CD4-positive, alpha-beta T cell (primary cell): ENCODE measurements around the gene VTCN1. TPM values are rescaled to one million over a fixed set of nuclear protein-coding genes. Genes with fewer than 3 reads are reported as not detected.

Experiments
- ATAC-seq: fragments of 200-7000 bp; cut with Tn5 transposase; one replicate; pipeline ENCODE4 v1.10.0; 2022; ENCODE audit warnings: mild to moderate bottlenecking; ENCODE audit not compliant: poor library complexity
- CTCF ChIA-PET: fragments of 350-600 bp; sonication (Branson Sonifier 250); formaldehyde crosslinking; loops from one replicate; lab custom pipeline; 2021; ENCODE audit warnings: antibody characterized with exemption, inconsistent platforms; lab: Charles Lee
- POLR2A ChIA-PET: fragments of 350-600 bp; sonication (Branson Sonifier 250); formaldehyde crosslinking; loops from one replicate; lab custom pipeline; 2021; ENCODE audit warnings: antibody characterized with exemption, inconsistent platforms; lab: Charles Lee
- DNase-seq, 14 experiments: peaks; one replicate each; pipeline ENCODE4 v3.0.0-alpha.2; 2013 to 2020; ENCODE audit warnings: mixed read lengths in 2 of 14
- H3K27ac ChIP-seq, 2 donors: one replicate each; pipeline versions ENCODE4 v1.5.1 to v1.7.0; 2013; ENCODE audit warnings: low read length in 2 of 2, low read depth in 1 of 2, mild to moderate bottlenecking in 1 of 2
- H3K27me3 ChIP-seq, 2 experiments: 1 replicate in 1 of 2; 2 replicates in 1 of 2; pipeline versions ENCODE4 v1.6.1 to v1.7.0; 2013; ENCODE audit warnings: low read length in 2 of 2, control low read depth in 1 of 2, mild to moderate bottlenecking in 1 of 2, moderate library complexity in 1 of 2; ENCODE audit not compliant: insufficient read depth in 2 of 2, control insufficient read depth in 1 of 2
- H3K36me3 ChIP-seq: one replicate; pipeline ENCODE4 v1.6.1; 2013; ENCODE audit warnings: low read length, control low read depth; ENCODE audit not compliant: insufficient read depth
- H3K4me1 ChIP-seq: one replicate; pipeline ENCODE4 v1.6.1; 2013; ENCODE audit warnings: low read length, control low read depth; ENCODE audit not compliant: insufficient read depth
- H3K4me3 ChIP-seq: one replicate; pipeline ENCODE4 v1.5.1; 2013; ENCODE audit warnings: mild to moderate bottlenecking, low read length, moderate library complexity
- H3K9me3 ChIP-seq, 2 experiments: 1 replicate in 1 of 2; 2 replicates in 1 of 2; pipeline versions ENCODE4 v1.6.1 to v1.7.0; 2013; ENCODE audit warnings: low read length in 2 of 2, mild to moderate bottlenecking in 2 of 2, control low read depth in 1 of 2, moderate library complexity in 1 of 2; ENCODE audit not compliant: control insufficient read depth in 1 of 2, insufficient read depth in 1 of 2
- H3K27ac Mint-ChIP-seq: one replicate; pipeline ENCODE4 v1.8.0; 2020; ENCODE audit warnings: mixed read lengths
- H3K27me3 Mint-ChIP-seq: one replicate; pipeline ENCODE4 v1.8.0; 2021; ENCODE audit warnings: mixed read lengths
- H3K36me3 Mint-ChIP-seq: one replicate; pipeline ENCODE4 v1.8.0; 2021; ENCODE audit warnings: low read depth, mixed read lengths
- H3K4me1 Mint-ChIP-seq: one replicate; pipeline ENCODE4 v1.8.0; 2021; ENCODE audit warnings: low read depth, mixed read lengths
- H3K4me3 Mint-ChIP-seq: one replicate; pipeline ENCODE4 v1.8.0; 2020; ENCODE audit warnings: mild to moderate bottlenecking, mixed read lengths
- H3K9me3 Mint-ChIP-seq: one replicate; pipeline ENCODE4 v1.8.0; 2020; ENCODE audit warnings: mixed read lengths
- intact Hi-C, 2 experiments: fragments of 100-400 bp; cut with DNase I in 1 of 2; cut with micrococcal nuclease in 1 of 2; formaldehyde crosslinking; loops; one replicate each; pipeline versions ENCODE4 v1.15.1 to v1.9.0; 2023 to 2025; cut with DNase I, micrococcal nuclease
- total RNA-seq, 174 experiments: library from RNA in 2 of 174; stranded (reverse) in 2 of 174; gene quantifications; one replicate each; pipeline ENCODE4 v1.2.3 and lab custom pipeline; 2021 to 2026
- TF ChIP-seq, protein P1 (sequence below): fragments of 200-600 bp; IDR thresholded peaks from one replicate; pipeline ENCODE4 v1.8.0; 2022; ENCODE audit warnings: antibody characterized with exemption, mild to moderate bottlenecking

The VTCN1 gene
- total RNA-seq, 2 experiments from 2014 or later, result not detected

- Mint-ChIP-seq H3K4me3 (no peak overlapping the region), H3K4me1 (peaks cover 10% of the 10 kb centered on the region), H3K9me3 (no peaks in the 10 kb centered on the region), H3K27me3 (peaks cover 4% of the 10 kb centered on the region), H3K27ac (no peak overlapping the region), H3K36me3 (no peaks in the 10 kb centered on the region)
- ATAC-seq (no peak), DNase-seq (no peak)
- Histone ChIP-seq H3K9me3 (no peaks in the 10 kb centered on the region), H3K27me3 (no peaks in the 10 kb centered on the region), H3K27ac (no peak overlapping the region), H3K4me3 (no peak overlapping the region), H3K36me3 (no peaks in the 10 kb centered on the region), H3K4me1 (no peaks in the 10 kb centered on the region)
- ChIA-PET POLR2A (no interaction called here), CTCF (interaction anchor here (2.0 kb wide), 1 partner anchor 16 kb away, joined by 5 read pairs; no protein-coding TSS in a partner anchor)
- TF ChIP-seq, protein P1, sequence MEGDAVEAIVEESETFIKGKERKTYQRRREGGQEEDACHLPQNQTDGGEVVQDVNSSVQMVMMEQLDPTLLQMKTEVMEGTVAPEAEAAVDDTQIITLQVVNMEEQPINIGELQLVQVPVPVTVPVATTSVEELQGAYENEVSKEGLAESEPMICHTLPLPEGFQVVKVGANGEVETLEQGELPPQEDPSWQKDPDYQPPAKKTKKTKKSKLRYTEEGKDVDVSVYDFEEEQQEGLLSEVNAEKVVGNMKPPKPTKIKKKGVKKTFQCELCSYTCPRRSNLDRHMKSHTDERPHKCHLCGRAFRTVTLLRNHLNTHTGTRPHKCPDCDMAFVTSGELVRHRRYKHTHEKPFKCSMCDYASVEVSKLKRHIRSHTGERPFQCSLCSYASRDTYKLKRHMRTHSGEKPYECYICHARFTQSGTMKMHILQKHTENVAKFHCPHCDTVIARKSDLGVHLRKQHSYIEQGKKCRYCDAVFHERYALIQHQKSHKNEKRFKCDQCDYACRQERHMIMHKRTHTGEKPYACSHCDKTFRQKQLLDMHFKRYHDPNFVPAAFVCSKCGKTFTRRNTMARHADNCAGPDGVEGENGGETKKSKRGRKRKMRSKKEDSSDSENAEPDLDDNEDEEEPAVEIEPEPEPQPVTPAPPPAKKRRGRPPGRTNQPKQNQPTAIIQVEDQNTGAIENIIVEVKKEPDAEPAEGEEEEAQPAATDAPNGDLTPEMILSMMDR, result no peak
- intact Hi-C loops, result no loop called here
Observed at GRCh38 chr1:117112047-117112717, 98.5 kb downstream of the VTCN1 start.

- Mint-ChIP-seq H3K4me3 (no peak overlapping the region), H3K27me3 (no peaks in the 10 kb centered on the region), H3K9me3 (no peaks in the 10 kb centered on the region), H3K36me3 (no peaks in the 10 kb centered on the region), H3K27ac (no peak overlapping the region), H3K4me1 (peaks cover 10% of the 10 kb centered on the region)
- intact Hi-C loops, result no loop called here
- CTCF ChIA-PET, result no interaction called here
- peak; percentile 41 for ATAC-seq
- Histone ChIP-seq H3K36me3 (no peaks in the 10 kb centered on the region), H3K4me3 (no peak overlapping the region), H3K4me1 (no peaks in the 10 kb centered on the region), H3K27me3 (no peaks in the 10 kb centered on the region), H3K27ac (no peak overlapping the region), H3K9me3 (no peaks in the 10 kb centered on the region)
- no peak for DNase-seq
- POLR2A ChIA-PET, result interaction anchor here (0.6 kb wide), 1 partner anchor 124 kb away, joined by 3 read pairs; no protein-coding TSS in a partner anchor
- TF ChIP-seq, protein P1, result no peak
Observed at GRCh38 chr1:117110774-117111173, 100.0 kb downstream of the VTCN1 start.

GRCh38 chr1:117107364-117107763, 103.4 kb downstream of the VTCN1 start:
- no peaks in the 10 kb centered on the region for H3K4me1 ChIP-seq
- Mint-ChIP-seq H3K27ac (no peak overlapping the region), H3K36me3 (peaks cover 7% of the 10 kb centered on the region), H3K27me3 (no peaks in the 10 kb centered on the region), H3K4me3 (no peak overlapping the region), H3K4me1 (peaks cover 6% of the 10 kb centered on the region), H3K9me3 (no peaks in the 10 kb centered on the region)
- intact Hi-C loops, result no loop called here
- no peak overlapping the region for H3K27ac ChIP-seq
- H3K36me3 ChIP-seq, result no peaks in the 10 kb centered on the region
- H3K27me3 ChIP-seq, result no peaks in the 10 kb centered on the region
- DNase-seq, result no peak
- ChIA-PET POLR2A (no interaction called here), CTCF (no interaction called here)
- ATAC-seq, result no peak
- no peak overlapping the region for H3K4me3 ChIP-seq
- TF ChIP-seq, protein P1, result no peak
- H3K9me3 ChIP-seq, result no peaks in the 10 kb centered on the region
